Hepatocyte (in vitro differentiated cells): ENCODE measurements around the gene RBBP4. TPM values are rescaled to one million over a fixed set of nuclear protein-coding genes. Genes with fewer than 3 reads are reported as not detected.

Source experiments
- DNase-seq: peaks from one replicate; pipeline ENCODE4 v3.0.0-alpha.2; 2016; ENCODE audit warnings: low spot score
- H2AFZ ChIP-seq: fragments of 200-600 bp; sonication (generic); 2 replicates; pipeline ENCODE4 v1.6.0; 2016; ENCODE audit warnings: antibody characterized with exemption, mild to moderate bottlenecking
- H3K27ac ChIP-seq: fragments of 200-600 bp; sonication (generic); 2 replicates; pipeline ENCODE4 v1.5.1; 2016; ENCODE audit warnings: mild to moderate bottlenecking
- H3K27me3 ChIP-seq: fragments of 200-600 bp; sonication (generic); 2 replicates; pipeline ENCODE4 v1.6.1; 2016
- H3K36me3 ChIP-seq: fragments of 200-600 bp; sonication (generic); replicated peaks from 2 replicates; pipeline ENCODE4 v1.5.1; 2016; ENCODE audit warnings: low read depth; ENCODE audit not compliant: insufficient read depth
- H3K4me1 ChIP-seq: fragments of 200-600 bp; sonication (generic); 2 replicates; pipeline ENCODE4 v1.5.1; 2016; ENCODE audit warnings: mild to moderate bottlenecking, moderate library complexity; ENCODE audit not compliant: insufficient read depth
- H3K4me2 ChIP-seq: fragments of 200-600 bp; sonication (generic); 2 replicates; pipeline ENCODE4 v1.6.0; 2016
- H3K4me3 ChIP-seq: fragments of 200-600 bp; sonication (generic); 2 replicates; pipeline ENCODE4 v1.5.1; 2016; ENCODE audit warnings: mild to moderate bottlenecking
- H3K79me2 ChIP-seq: fragments of 200-600 bp; sonication (generic); 2 replicates; pipeline ENCODE4 v1.6.0; 2017; ENCODE audit warnings: mild to moderate bottlenecking
- H3K9me2 ChIP-seq: fragments of 200-600 bp; sonication (generic); replicated peaks from 2 replicates; pipeline ENCODE4 v1.6.0; 2017; ENCODE audit warnings: mild to moderate bottlenecking; ENCODE audit not compliant: insufficient read depth
- H3K9me3 ChIP-seq: fragments of 200-600 bp; sonication (generic); 2 replicates; pipeline ENCODE4 v1.5.1; 2016; ENCODE audit warnings: low read depth, mild to moderate bottlenecking
- H4K20me1 ChIP-seq: fragments of 200-600 bp; sonication (generic); 2 replicates; pipeline ENCODE4 v1.6.0; 2016; ENCODE audit warnings: mild to moderate bottlenecking; ENCODE audit not compliant: insufficient read depth, poor library complexity, severe bottlenecking
- EZH2 ChIP-seq: fragments of 200-600 bp; sonication (generic); IDR thresholded peaks from 2 replicates; pipeline ENCODE4 v1.6.1; 2016; ENCODE audit warnings: antibody characterized with exemption, mild to moderate bottlenecking, borderline replicate concordance
- EZH2phosphoT487 ChIP-seq: fragments of 200-600 bp; sonication (generic); IDR thresholded peaks from one replicate; pipeline ENCODE4 v1.6.1; 2018; ENCODE audit warnings: antibody characterized with exemption, mild to moderate bottlenecking, low read depth, moderate library complexity; ENCODE audit not compliant: unreplicated experiment, severe bottlenecking
- WGBS: methylation state at CpG from one replicate; pipeline ENCODE4 v1.1.6; 2016; ENCODE audit warnings: low lambda C conversion rate; ENCODE audit errors: missing lambda C conversion rate; 5-methylcytosine and 5-hydroxymethylcytosine counted together
- polyA plus RNA-seq: library from polyadenylated mRNA; unstranded; fragments of >200 nt; fragmentation: Nextera tagmentation; extraction: Ambion mirVana; gene quantifications from 2 replicates; pipeline ENCODE4 v1.2.1, GENCODE V29; 2016
- small RNA-seq: library from RNA; depleted of rRNA; stranded (forward); fragments of <200 nt; gene quantifications from one replicate; pipeline ENCODE3, GENCODE V24; 2014
- total RNA-seq: library from RNA; depleted of rRNA; stranded (reverse); fragments of >200 nt; gene quantifications from 2 replicates; pipeline ENCODE4 v1.2.3, GENCODE V29; 2014
- TF ChIP-seq, protein P1 (sequence below): fragments of 200-600 bp; sonication (generic); IDR thresholded peaks from 2 replicates; pipeline ENCODE4 v1.5.1; 2016; ENCODE audit warnings: antibody characterized with exemption, mild to moderate bottlenecking; ENCODE audit not compliant: poor library complexity

The RBBP4 gene
- total and polyA plus RNA-seq, 2 experiments from 2014 or later, result 139 to 177 TPM

DNA sequence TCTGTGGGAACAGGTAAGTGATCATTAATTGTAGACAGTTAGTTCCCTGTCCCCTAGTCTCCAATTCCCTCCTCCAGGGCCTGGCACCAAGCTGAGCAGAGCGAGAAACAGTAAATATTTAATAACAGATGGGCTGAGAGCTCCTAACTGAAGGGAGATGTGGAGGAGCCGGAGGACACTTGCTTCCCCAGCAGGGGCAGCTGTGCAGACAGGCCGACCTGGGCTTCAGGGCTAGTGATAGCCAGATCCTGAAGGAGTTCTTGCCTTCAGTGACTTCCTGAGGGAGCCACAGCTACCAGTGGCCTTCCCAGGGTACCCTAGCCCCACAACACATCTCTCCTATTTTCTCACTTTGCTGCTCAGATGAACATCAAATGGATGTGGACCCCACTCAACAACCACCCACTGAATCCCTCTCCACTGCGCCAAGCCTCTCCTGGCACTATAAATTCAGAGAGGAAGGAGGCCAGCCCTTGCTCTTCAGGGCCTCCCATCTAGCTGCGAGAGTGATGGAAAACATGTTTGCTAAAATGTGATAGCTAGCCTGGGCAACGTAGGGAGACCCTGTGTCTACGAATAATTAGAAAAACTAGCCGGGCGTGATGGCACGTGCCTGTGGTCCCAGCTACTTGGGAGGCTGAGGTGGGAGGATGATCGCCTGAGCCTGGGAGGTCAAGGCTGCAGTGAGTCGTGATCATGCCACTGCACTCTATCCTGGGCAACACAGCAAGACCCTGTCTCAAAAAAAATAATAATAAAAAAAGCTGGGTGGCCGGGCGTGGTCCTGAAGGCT, 78.4 kb downstream of the RBBP4 start:
- Histone ChIP-seq H2AFZ (no peak overlapping the region), H3K9me3 (no peaks in the 10 kb centered on the region), H3K4me1 (peaks cover 5% of the 10 kb centered on the region), H3K36me3 (no peaks in the 10 kb centered on the region), H3K9me2 (no peaks in the 10 kb centered on the region), H3K27me3 (no peaks in the 10 kb centered on the region), H3K79me2 (no peaks in the 10 kb centered on the region), H3K4me2 (no peak overlapping the region), H3K27ac (no peak overlapping the region), H4K20me1 (no peaks in the 10 kb centered on the region), H3K4me3 (no peak overlapping the region)
- DNase-seq, result no peak
- TF ChIP-seq EZH2 (no peak), EZH2phosphoT487 (no peak)
- TF ChIP-seq, protein P1, sequence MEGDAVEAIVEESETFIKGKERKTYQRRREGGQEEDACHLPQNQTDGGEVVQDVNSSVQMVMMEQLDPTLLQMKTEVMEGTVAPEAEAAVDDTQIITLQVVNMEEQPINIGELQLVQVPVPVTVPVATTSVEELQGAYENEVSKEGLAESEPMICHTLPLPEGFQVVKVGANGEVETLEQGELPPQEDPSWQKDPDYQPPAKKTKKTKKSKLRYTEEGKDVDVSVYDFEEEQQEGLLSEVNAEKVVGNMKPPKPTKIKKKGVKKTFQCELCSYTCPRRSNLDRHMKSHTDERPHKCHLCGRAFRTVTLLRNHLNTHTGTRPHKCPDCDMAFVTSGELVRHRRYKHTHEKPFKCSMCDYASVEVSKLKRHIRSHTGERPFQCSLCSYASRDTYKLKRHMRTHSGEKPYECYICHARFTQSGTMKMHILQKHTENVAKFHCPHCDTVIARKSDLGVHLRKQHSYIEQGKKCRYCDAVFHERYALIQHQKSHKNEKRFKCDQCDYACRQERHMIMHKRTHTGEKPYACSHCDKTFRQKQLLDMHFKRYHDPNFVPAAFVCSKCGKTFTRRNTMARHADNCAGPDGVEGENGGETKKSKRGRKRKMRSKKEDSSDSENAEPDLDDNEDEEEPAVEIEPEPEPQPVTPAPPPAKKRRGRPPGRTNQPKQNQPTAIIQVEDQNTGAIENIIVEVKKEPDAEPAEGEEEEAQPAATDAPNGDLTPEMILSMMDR, result no peak
- WGBS, result 75% methylated on average over 14 of the region's 14 CpGs

DNA sequence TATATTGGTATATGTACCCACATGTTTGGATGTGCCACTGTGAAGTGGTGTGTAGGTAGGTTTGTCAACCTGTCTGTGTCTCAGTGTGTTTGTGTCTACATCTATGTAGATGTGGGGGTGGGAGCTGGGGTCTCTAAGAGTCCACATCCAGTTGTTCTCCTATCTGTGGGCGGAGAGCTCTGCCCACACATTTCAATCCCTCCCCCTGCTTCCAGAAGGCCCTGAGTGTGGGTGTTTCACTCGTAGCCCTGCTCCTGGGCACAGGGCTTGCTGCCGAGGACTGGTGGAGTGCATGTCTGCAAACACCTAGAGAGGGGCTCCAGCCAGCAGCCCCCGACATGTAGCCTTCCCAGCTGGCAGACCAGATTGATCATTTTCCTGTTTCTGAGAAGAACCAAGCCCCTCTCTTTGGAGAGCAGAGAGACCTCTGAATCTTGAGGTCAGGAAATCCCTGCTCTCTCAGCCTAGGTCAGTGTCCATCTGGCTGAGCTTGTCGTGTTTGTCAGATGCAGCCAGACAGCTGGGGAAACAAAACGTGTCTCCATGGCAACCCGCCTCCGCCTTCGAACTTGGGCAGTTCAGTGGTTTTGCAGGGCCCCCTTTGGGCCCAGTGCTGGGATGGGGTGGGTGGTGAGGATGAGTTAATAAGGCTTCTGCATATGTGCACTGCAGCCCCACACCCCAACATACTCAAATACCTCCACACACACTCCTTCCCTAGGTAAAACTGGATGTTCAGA, 82.7 kb downstream of the RBBP4 start:
- H3K4me3 ChIP-seq, result no peak overlapping the region
- H3K4me2 ChIP-seq, result no peak overlapping the region
- no peaks in the 10 kb centered on the region for H3K36me3 ChIP-seq
- H2AFZ ChIP-seq, result no peak overlapping the region
- no peaks in the 10 kb centered on the region for H3K27me3 ChIP-seq
- H4K20me1 ChIP-seq, result no peaks in the 10 kb centered on the region
- no peaks in the 10 kb centered on the region for H3K9me3 ChIP-seq
- H3K79me2 ChIP-seq, result no peaks in the 10 kb centered on the region
- TF ChIP-seq EZH2 (no peak), EZH2phosphoT487 (no peak)
- TF ChIP-seq, protein P1, result no peak
- no peaks in the 10 kb centered on the region for H3K4me1 ChIP-seq
- no peak overlapping the region for H3K27ac ChIP-seq
- H3K9me2 ChIP-seq, result no peaks in the 10 kb centered on the region
- no peak for DNase-seq
- WGBS, result 51% methylated on average over 9 of the region's 9 CpGs

Small RNA genes lying within 50 kb of the gene (small RNA-seq; reads per million reads assigned to genes)
- gene RF00019, result not detected

Other genes with a start within 250 kb of the RBBP4 start
- 0.36 and 0.90 TPM in 2 replicates for gene ZBTB8B, start 186.1 kb upstream of the RBBP4 start, total RNA-seq
- gene ZBTB8B, start 186.1 kb upstream of the RBBP4 start, polyA plus RNA-seq, result 0.22 and 0.28 TPM in 2 replicates
- 5.1 and 5.7 TPM in 2 replicates for gene ZBTB8A, start 111.8 kb upstream of the RBBP4 start, total RNA-seq
- 3.0 and 3.7 TPM in 2 replicates for gene ZBTB8A, start 111.8 kb upstream of the RBBP4 start, polyA plus RNA-seq
- gene ZBTB8OS, start 658 bp upstream of the RBBP4 start, total RNA-seq, result 65.1 and 70.1 TPM in 2 replicates
- 62.7 and 64.6 TPM in 2 replicates for gene ZBTB8OS, start 658 bp upstream of the RBBP4 start, polyA plus RNA-seq
- gene SYNC, start 51.6 kb downstream of the RBBP4 start, total RNA-seq, result 7.6 and 9.0 TPM in 2 replicates
- gene SYNC, start 51.6 kb downstream of the RBBP4 start, polyA plus RNA-seq, result 6.8 and 6.9 TPM in 2 replicates
- 83.4 and 104 TPM in 2 replicates for gene YARS1, start 166.2 kb downstream of the RBBP4 start, total RNA-seq
- 140 and 150 TPM in 2 replicates for gene YARS1, start 166.2 kb downstream of the RBBP4 start, polyA plus RNA-seq
- gene S100PBP, start 166.4 kb downstream of the RBBP4 start, total RNA-seq, result 27.1 and 41.5 TPM in 2 replicates
- 10.7 and 17.9 TPM in 2 replicates for gene S100PBP, start 166.4 kb downstream of the RBBP4 start, polyA plus RNA-seq
- gene FNDC5, start 219.7 kb downstream of the RBBP4 start, total RNA-seq, result 5.8 and 9.0 TPM in 2 replicates
- 5.2 and 11.2 TPM in 2 replicates for gene FNDC5, start 219.7 kb downstream of the RBBP4 start, polyA plus RNA-seq
- gene HPCA, start 235.3 kb downstream of the RBBP4 start, total RNA-seq, result not detected in 2 replicates
- gene HPCA, start 235.3 kb downstream of the RBBP4 start, polyA plus RNA-seq, result 0.85 and 1.0 TPM in 2 replicates